ENCODE results near the gene FIBIN.

FIBIN gene

GRCh38 chr11:26947904-26948639 lies 45.8 kb upstream of the FIBIN start:
- Histone ChIP-seq H3K4me1 (ENCODE audit: control insufficient read depth, insufficient read depth, low read length) (no peaks in the 10 kb centered on the region; the same call in 1 of the 2 replicates), H3K36me3 (ENCODE audit: control insufficient read depth in 2 of 2, insufficient read depth in 1 of 2, low read length in 2 of 2) (no peaks in the 10 kb centered on the region), H3K4me3 (ENCODE audit: low read depth, low read length) (no peak overlapping the region), H3K9me3 (ENCODE audit: control insufficient read depth, insufficient read depth, low read depth, low read length) (no peaks in the 10 kb centered on the region), H3K27ac (ENCODE audit: extremely low read depth, low read depth, low read length) (no peak overlapping the region)
- ChIA-PET POLR2A (no interaction called here), CTCF (no interaction called here)
- TF ChIP-seq ZNF366 (tag by site-specific recombination; conservative IDR thresholded peaks at IDR 0.05) (no peak), ZNF221 (tag by site-specific recombination; IDR thresholded peaks at IDR 0.05; ENCODE audit: borderline replicate concordance) (no peak), ZNF501 (tag by site-specific recombination; IDR thresholded peaks at IDR 0.05) (no peak), ZNF155 (tag by site-specific recombination; IDR thresholded peaks at IDR 0.05) (no peak), SP7 (tag by site-specific recombination; IDR thresholded peaks at IDR 0.05) (no peak), PRDM2 (tag by site-specific recombination; IDR thresholded peaks at IDR 0.05; ENCODE audit: borderline replicate concordance) (no peak), ZNF747 (tag by site-specific recombination; IDR thresholded peaks at IDR 0.05) (no peak), ZNF24 (tag by site-specific recombination; IDR thresholded peaks at IDR 0.05) (no peak), SP2 (tag by site-specific recombination; IDR thresholded peaks at IDR 0.05) (no peak), ZBTB11 (tag by site-specific recombination; conservative IDR thresholded peaks at IDR 0.05; ENCODE audit: low read depth) (no peak), ZSCAN5A (tag by site-specific recombination; IDR thresholded peaks at IDR 0.05) (no peak), BCL6B (tag by site-specific recombination; IDR thresholded peaks at IDR 0.05) (no peak), ZNF324 (tag by site-specific recombination; IDR thresholded peaks at IDR 0.05) (no peak), ZNF830 (tag by site-specific recombination; IDR thresholded peaks at IDR 0.05; ENCODE audit: low read depth) (no peak), ZIC2 (tag by site-specific recombination; IDR thresholded peaks at IDR 0.05) (no peak), ZNF621 (tag by site-specific recombination; IDR thresholded peaks at IDR 0.05) (no peak), KLF1 (tag by site-specific recombination; IDR thresholded peaks at IDR 0.05) (no peak)
